IMR-90 (cell line): ENCODE results near the gene CIC. TPM values are rescaled to one million over a fixed set of nuclear protein-coding genes. Genes with fewer than 3 reads are reported as not detected.

Source experiments
- ATAC-seq: fragments of 200-7000 bp; cut with Tn5 transposase; 2 replicates; pipeline ENCODE4 v1.9.1; 2020; ENCODE audit warnings: low read depth, mild to moderate bottlenecking, moderate library complexity
- BruUV-seq: library from RNA; stranded (reverse); fragments of 400-500 nt; replicated peaks from 2 replicates; lab custom pipeline; 2021; lab: Mats Ljungman, UMichigan
- CTCF ChIA-PET: fragments of 300-600 bp; formaldehyde crosslinking; extraction: SDS; loops from one replicate; lab custom pipeline; 2021; ENCODE audit warnings: antibody characterized with exemption; lab: Yijun Ruan, JAX
- POLR2A ChIA-PET: fragments of 300-600 bp; sonication (Branson Sonifier 250); formaldehyde crosslinking; loops from one replicate; lab custom pipeline; 2022; ENCODE audit warnings: antibody characterized with exemption; ENCODE audit not compliant: unreplicated experiment; lab: Charles Lee
- DNase-seq: peaks from one replicate; pipeline ENCODE4 v3.0.0; 2013
- H2AFZ ChIP-seq: replicated peaks from 2 replicates; pipeline ENCODE3; 2013; ENCODE audit warnings: low read length, mild to moderate bottlenecking; ENCODE audit not compliant: poor library complexity
- H2AK5ac ChIP-seq: 2 replicates; pipeline ENCODE4 v1.6.1; 2013; ENCODE audit warnings: low read depth, low read length, inconsistent platforms
- H2AK9ac ChIP-seq: replicated peaks from 2 replicates; pipeline ENCODE3; 2013; ENCODE audit warnings: mild to moderate bottlenecking, low read depth, low read length, moderate library complexity; ENCODE audit not compliant: poor library complexity
- H2BK120ac ChIP-seq: 2 replicates; pipeline ENCODE4 v1.6.1; 2013; ENCODE audit warnings: low read depth, low read length, inconsistent platforms
- H2BK15ac ChIP-seq: 3 replicates; pipeline ENCODE4 v1.6.1; 2013; ENCODE audit warnings: low read depth, low read length, inconsistent platforms
- H2BK20ac ChIP-seq: 2 replicates; pipeline ENCODE4 v1.6.1; 2013; ENCODE audit warnings: low read depth, mild to moderate bottlenecking, inconsistent platforms, low read length, moderate library complexity
- H2BK5ac ChIP-seq: 2 replicates; pipeline ENCODE4 v1.6.1; 2013; ENCODE audit warnings: mild to moderate bottlenecking, low read depth, low read length, inconsistent platforms; ENCODE audit not compliant: poor library complexity, severe bottlenecking
- H3K14ac ChIP-seq: replicated peaks from 2 replicates; pipeline ENCODE4 v1.6.1; 2013; ENCODE audit warnings: low read depth, low read length, inconsistent platforms
- H3K18ac ChIP-seq: 2 replicates; pipeline ENCODE4 v1.6.1; 2013; ENCODE audit warnings: low read depth, low read length, control low read depth
- H3K23ac ChIP-seq: 2 replicates; pipeline ENCODE4 v1.6.1; 2013; ENCODE audit warnings: low read depth, low read length, inconsistent platforms
- H3K27ac ChIP-seq: 2 replicates; pipeline ENCODE4 v1.5.1; 2013; ENCODE audit warnings: mild to moderate bottlenecking, control low read depth, low read length; ENCODE audit not compliant: insufficient read depth
- H3K27me3 ChIP-seq: 2 replicates; pipeline ENCODE4 v1.6.1; 2013; ENCODE audit warnings: low read length; ENCODE audit not compliant: control insufficient read depth, insufficient read depth
- H3K36me3 ChIP-seq: 2 replicates; pipeline ENCODE4 v1.6.1; 2013; ENCODE audit warnings: low read length, mixed read lengths; ENCODE audit not compliant: control insufficient read depth, insufficient read depth
- H3K4ac ChIP-seq: 2 replicates; pipeline ENCODE4 v1.6.1; 2013; ENCODE audit warnings: low read depth, low read length, inconsistent platforms
- H3K4me1 ChIP-seq: 2 replicates; pipeline ENCODE4 v1.6.1; 2013; ENCODE audit warnings: low read length, mixed read lengths; ENCODE audit not compliant: control insufficient read depth, insufficient read depth
- H3K4me2 ChIP-seq: 2 replicates; pipeline ENCODE4 v1.6.1; 2013; ENCODE audit warnings: low read depth, mild to moderate bottlenecking, control low read depth, low read length, moderate library complexity
- H3K4me3 ChIP-seq: 2 replicates; pipeline ENCODE4 v1.5.1; 2013; ENCODE audit warnings: low read depth, mild to moderate bottlenecking, control low read depth, low read length, moderate library complexity; ENCODE audit not compliant: insufficient read depth
- H3K56ac ChIP-seq: 2 replicates; pipeline ENCODE4 v1.6.1; 2013; ENCODE audit warnings: low read length, inconsistent platforms; ENCODE audit not compliant: insufficient read depth; ENCODE audit errors: extremely low read depth
- H3K79me1 ChIP-seq, 2 experiments: 2 replicates each; pipeline ENCODE4 v1.6.1; 2013; ENCODE audit warnings: low read length in 2 of 2, inconsistent platforms in 1 of 2, low read depth in 1 of 2
- H3K9ac ChIP-seq: 2 replicates; pipeline ENCODE4 v1.6.1; 2013; ENCODE audit warnings: low read depth, low read length, control low read depth
- H3K9me1 ChIP-seq: 2 replicates; pipeline ENCODE4 v1.6.1; 2013; ENCODE audit warnings: low read length, inconsistent platforms; ENCODE audit not compliant: insufficient read depth
- H3K9me3 ChIP-seq: 2 replicates; pipeline ENCODE4 v1.6.1; 2013; ENCODE audit warnings: low read length; ENCODE audit not compliant: control insufficient read depth, insufficient read depth
- H4K20me1 ChIP-seq: 2 replicates; pipeline ENCODE4 v1.6.1; 2013; ENCODE audit warnings: low read length, inconsistent platforms; ENCODE audit not compliant: insufficient read depth
- H4K5ac ChIP-seq: 2 replicates; pipeline ENCODE4 v1.6.1; 2013; ENCODE audit warnings: mild to moderate bottlenecking, low read depth, low read length, control low read depth
- H4K8ac ChIP-seq, 2 experiments: 2 replicates each; pipeline ENCODE4 v1.6.1; 2013; ENCODE audit warnings: low read depth in 2 of 2, low read length in 2 of 2, control low read depth in 1 of 2, inconsistent platforms in 1 of 2
- H4K91ac ChIP-seq: 2 replicates; pipeline ENCODE4 v1.6.1; 2013; ENCODE audit warnings: low read depth, low read length, inconsistent platforms; ENCODE audit not compliant: insufficient read depth
- BHLHE40 ChIP-seq: fragments of 150-350 bp; IDR thresholded peaks from 2 replicates; pipeline ENCODE4 v1.6.1; 2016; ENCODE audit warnings: mild to moderate bottlenecking, low read depth, low read length
- CEBPB ChIP-seq: IDR thresholded peaks from 2 replicates; pipeline ENCODE4 v1.6.1; 2012; ENCODE audit warnings: low read depth, low read length, improper control_type of control experiment
- CHD1 ChIP-seq: IDR thresholded peaks from 2 replicates; pipeline ENCODE4 v1.6.1; 2012; ENCODE audit warnings: low read depth, low read length, improper control_type of control experiment
- MAZ ChIP-seq: IDR thresholded peaks from 2 replicates; pipeline ENCODE4 v1.6.1; 2012; ENCODE audit warnings: low read depth, mild to moderate bottlenecking, low read length, improper control_type of control experiment, moderate library complexity, borderline replicate concordance
- NFE2L2 ChIP-seq: fragments of 150-350 bp; IDR thresholded peaks from 2 replicates; pipeline ENCODE4 v1.6.1; 2016; ENCODE audit warnings: low read depth, mild to moderate bottlenecking, low read length
- POLR2A ChIP-seq: IDR thresholded peaks from 2 replicates; pipeline ENCODE4 v1.6.1; 2012; ENCODE audit warnings: mild to moderate bottlenecking, low read depth, low read length
- RAD21 ChIP-seq: IDR thresholded peaks from 2 replicates; pipeline ENCODE4 v1.6.1; 2012; ENCODE audit warnings: low read length, improper control_type of control experiment
- RCOR1 ChIP-seq: IDR thresholded peaks from 2 replicates; pipeline ENCODE4 v1.6.1; 2012; ENCODE audit warnings: mild to moderate bottlenecking, low read length, improper control_type of control experiment; ENCODE audit not compliant: insufficient replicate concordance
- RFX5 ChIP-seq: IDR thresholded peaks from 2 replicates; pipeline ENCODE4 v1.8.0; 2012; ENCODE audit warnings: low read depth, mild to moderate bottlenecking, low read length, moderate library complexity
- SMC3 ChIP-seq: fragments of 150-350 bp; IDR thresholded peaks from 2 replicates; pipeline ENCODE4 v1.6.1; 2016; ENCODE audit warnings: low read depth, mild to moderate bottlenecking, antibody characterized with exemption, low read length, moderate library complexity
- WGBS, 2 experiments: methylation state at CpG; one replicate each; pipeline versions ENCODE4 v1.1.5 to v1.1.7; 2013; ENCODE audit warnings: missing lambda C conversion rate in 2 of 2; ENCODE audit not compliant: insufficient read length in 1 of 2; ENCODE audit errors: extremely low coverage in 2 of 2; 5-methylcytosine and 5-hydroxymethylcytosine counted together
- dilution Hi-C: fragments of 300-500 bp; cut with HindIII; formaldehyde crosslinking; loops from one replicate; pipeline ENCODE4 v1.14.3; 2018; ENCODE audit warnings: low sequenced_read_pairs; ENCODE audit not compliant: unreplicated experiment
- in situ Hi-C: fragments of 300-500 bp; cut with MboI; formaldehyde crosslinking; loops from 3 replicates; pipeline ENCODE4 v1.14.3; 2019; ENCODE audit warnings: low sequenced_read_pairs, inconsistent platforms, mixed read lengths
- intact Hi-C: fragments of 100-400 bp; cut with micrococcal nuclease; formaldehyde crosslinking; loops from 2 replicates; pipeline ENCODE4 v1.10.0; 2022
- polyA plus RNA-seq, 3 experiments: library from polyadenylated mRNA; depleted of rRNA; stranded (reverse); fragments of >200 nt; gene quantifications; 2 replicates each; pipeline ENCODE4 v1.2.3, GENCODE V29; 2012; ENCODE audit warnings: low replicate concordance in 1 of 3
- total RNA-seq: library from RNA; depleted of rRNA; stranded (reverse); fragments of >200 nt; gene quantifications from 2 replicates; pipeline ENCODE4 v1.2.3, GENCODE V29; 2012
- TF ChIP-seq, protein P1 (sequence below): conservative IDR thresholded peaks from 2 replicates; pipeline ENCODE4 v1.5.1; 2012; ENCODE audit warnings: mild to moderate bottlenecking, low read depth, low read length, improper control_type of control experiment
- TF ChIP-seq, protein P2 (sequence below): fragments of 150-350 bp; IDR thresholded peaks from 2 replicates; pipeline ENCODE4 v1.6.1; 2017; ENCODE audit warnings: mild to moderate bottlenecking, antibody characterized with exemption, low read length, low read depth

CIC gene
- total and polyA plus RNA-seq, 2 of the 4 experiments (the other 2 are of a cell fraction): 1.8 to 23.2 TPM

GRCh38 chr19:42272989-42273406 is 3.9 kb downstream of the CIC start:
- in situ Hi-C loops: no loop called here
- H3K9me1 ChIP-seq: peaks cover 8% of the 10 kb centered on the region; the same call in 1 of the 2 replicates
- ChIA-PET POLR2A (no interaction called here), CTCF (no interaction called here)
- WGBS, 2 experiments: 98% methylated on average over 18 of the region's 23 CpGs; no CpG with 5 or more reads in 1 of the 2 experiments
- no peak overlapping the region for H4K5ac ChIP-seq
- H2AFZ ChIP-seq: no peak overlapping the region
- no peak overlapping the region for H2BK120ac ChIP-seq
- H2BK20ac ChIP-seq: no peak overlapping the region
- dilution Hi-C loops: no loop called here
- no peak overlapping the region for H3K9ac ChIP-seq
- no peak overlapping the region for H4K91ac ChIP-seq
- no peak overlapping the region for H3K27ac ChIP-seq
- H2AK5ac ChIP-seq: no peak overlapping the region
- H3K27me3 ChIP-seq: no peaks in the 10 kb centered on the region
- H2BK15ac ChIP-seq: no peak overlapping the region
- H3K4me2 ChIP-seq: no peak overlapping the region
- no peak overlapping the region for H3K4ac ChIP-seq
- H3K4me1 ChIP-seq: peaks cover 15% of the 10 kb centered on the region
- H3K9me3 ChIP-seq: no peaks in the 10 kb centered on the region
- intact Hi-C loops: no loop called here
- ATAC-seq (no peak), DNase-seq (no peak)
- TF ChIP-seq, protein P1, sequence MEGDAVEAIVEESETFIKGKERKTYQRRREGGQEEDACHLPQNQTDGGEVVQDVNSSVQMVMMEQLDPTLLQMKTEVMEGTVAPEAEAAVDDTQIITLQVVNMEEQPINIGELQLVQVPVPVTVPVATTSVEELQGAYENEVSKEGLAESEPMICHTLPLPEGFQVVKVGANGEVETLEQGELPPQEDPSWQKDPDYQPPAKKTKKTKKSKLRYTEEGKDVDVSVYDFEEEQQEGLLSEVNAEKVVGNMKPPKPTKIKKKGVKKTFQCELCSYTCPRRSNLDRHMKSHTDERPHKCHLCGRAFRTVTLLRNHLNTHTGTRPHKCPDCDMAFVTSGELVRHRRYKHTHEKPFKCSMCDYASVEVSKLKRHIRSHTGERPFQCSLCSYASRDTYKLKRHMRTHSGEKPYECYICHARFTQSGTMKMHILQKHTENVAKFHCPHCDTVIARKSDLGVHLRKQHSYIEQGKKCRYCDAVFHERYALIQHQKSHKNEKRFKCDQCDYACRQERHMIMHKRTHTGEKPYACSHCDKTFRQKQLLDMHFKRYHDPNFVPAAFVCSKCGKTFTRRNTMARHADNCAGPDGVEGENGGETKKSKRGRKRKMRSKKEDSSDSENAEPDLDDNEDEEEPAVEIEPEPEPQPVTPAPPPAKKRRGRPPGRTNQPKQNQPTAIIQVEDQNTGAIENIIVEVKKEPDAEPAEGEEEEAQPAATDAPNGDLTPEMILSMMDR: no peak
- TF ChIP-seq RCOR1: no peak
- no peak for TF ChIP-seq SMC3
- TF ChIP-seq MAZ: no peak
- no peak for TF ChIP-seq CHD1
- no peak for TF ChIP-seq POLR2A
- TF ChIP-seq BHLHE40: no peak
- no peak for TF ChIP-seq RAD21
- TF ChIP-seq, protein P2, sequence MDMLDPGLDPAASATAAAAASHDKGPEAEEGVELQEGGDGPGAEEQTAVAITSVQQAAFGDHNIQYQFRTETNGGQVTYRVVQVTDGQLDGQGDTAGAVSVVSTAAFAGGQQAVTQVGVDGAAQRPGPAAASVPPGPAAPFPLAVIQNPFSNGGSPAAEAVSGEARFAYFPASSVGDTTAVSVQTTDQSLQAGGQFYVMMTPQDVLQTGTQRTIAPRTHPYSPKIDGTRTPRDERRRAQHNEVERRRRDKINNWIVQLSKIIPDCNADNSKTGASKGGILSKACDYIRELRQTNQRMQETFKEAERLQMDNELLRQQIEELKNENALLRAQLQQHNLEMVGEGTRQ: no peak
- TF ChIP-seq CEBPB: no peak
- no peak for TF ChIP-seq RFX5
- TF ChIP-seq NFE2L2: no peak
- H4K20me1 ChIP-seq: peaks cover 22% of the 10 kb centered on the region; the same call in 1 of the 2 replicates
- H3K18ac ChIP-seq: no peak overlapping the region
- no peak overlapping the region for H4K8ac ChIP-seq
- no peak overlapping the region for H3K14ac ChIP-seq
- no TSS peak for BruUV-seq
- H3K56ac ChIP-seq: no peak overlapping the region
- peaks cover 29% of the 10 kb centered on the region for H3K36me3 ChIP-seq
- H2AK9ac ChIP-seq: no peak overlapping the region
- H3K23ac ChIP-seq: no peak overlapping the region
- H3K79me1 ChIP-seq: peaks cover 37 to 71% of the 10 kb centered on the region in 2 experiments
- H3K4me3 ChIP-seq: no peak overlapping the region
- H2BK5ac ChIP-seq: no peak overlapping the region
